GM19351 (cell line): ENCODE results near the gene ZNF385D.

ENCODE experiments used
- ATAC-seq: cut with Tn5 transposase; IDR thresholded peaks from one replicate; pipeline ENCODE4 v1.9.1; 2021; ENCODE audit warnings: mild to moderate bottlenecking, moderate library complexity; ENCODE audit not compliant: unreplicated experiment

The ZNF385D gene

GRCh38 chr3:21462141-21462540 lies 288.9 kb downstream of the ZNF385D start:
- ATAC-seq = no peak

GRCh38 chr3:21457084-21457483 lies 293.9 kb downstream of the ZNF385D start:
- no peak for ATAC-seq

GRCh38 chr3:21449738-21450137 lies 301.3 kb downstream of the ZNF385D start:
- ATAC-seq = no peak

DNA sequence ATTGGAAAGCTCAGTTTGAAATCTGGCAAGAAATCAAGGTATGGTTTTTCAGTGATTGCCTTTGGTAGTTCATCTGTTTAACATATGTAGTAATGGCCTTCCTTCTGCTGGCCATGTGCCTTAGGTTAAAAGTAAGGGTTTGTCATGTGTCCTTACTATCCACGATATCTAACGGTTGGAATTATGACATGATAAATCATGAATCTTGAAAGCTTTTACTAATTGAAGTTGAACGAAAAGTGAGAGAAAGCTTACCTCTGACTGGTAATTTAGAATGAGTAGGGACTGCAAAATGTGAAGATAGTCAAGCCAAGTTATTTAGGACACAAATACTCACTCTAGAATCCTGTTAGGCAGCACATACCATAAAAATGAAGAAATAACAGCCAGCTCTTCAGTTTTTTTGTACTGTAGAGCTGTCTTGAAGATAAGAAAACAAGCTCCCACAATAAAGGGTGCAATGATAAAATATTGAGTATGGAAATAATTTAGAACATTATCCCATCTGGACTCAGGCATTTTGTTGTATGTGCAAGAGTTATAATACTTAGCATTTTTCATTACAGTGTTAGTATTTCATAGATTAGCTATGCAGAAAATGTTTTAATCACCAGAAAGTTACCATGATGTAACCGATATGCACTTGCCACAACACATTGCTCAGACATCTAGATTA lies 303.4 kb downstream of the ZNF385D start:
- no peak for ATAC-seq

DNA sequence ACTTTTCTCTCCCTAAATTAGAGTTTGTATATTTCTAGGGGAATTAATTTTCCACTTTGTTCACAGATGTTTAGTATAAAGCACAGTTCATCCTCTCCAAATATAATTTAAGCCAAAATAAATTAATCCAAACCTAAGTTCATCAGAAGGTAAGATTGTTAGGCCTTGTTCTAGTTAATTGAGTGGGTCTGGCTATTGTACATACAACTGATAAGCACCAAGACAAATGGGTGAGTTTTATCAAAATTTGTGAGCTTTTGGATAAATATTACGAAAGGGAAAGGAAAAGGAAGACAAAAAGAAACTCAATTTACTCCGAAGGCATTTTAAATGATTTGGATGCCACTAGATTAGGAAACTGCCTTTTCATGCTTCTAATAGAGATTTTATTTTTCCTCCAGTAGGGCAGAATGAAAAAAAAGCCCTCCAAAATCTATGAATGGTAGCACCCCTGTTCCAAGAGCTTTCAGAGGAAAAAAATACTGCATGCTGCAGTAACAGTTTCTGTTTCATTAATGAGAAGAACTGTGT lies 304.0 kb downstream of the ZNF385D start:
- no peak for ATAC-seq

- ATAC-seq = peak; percentile 75
These were observed 305.0 kb downstream of the ZNF385D start for GRCh38 chr3:21446027-21446426.

DNA sequence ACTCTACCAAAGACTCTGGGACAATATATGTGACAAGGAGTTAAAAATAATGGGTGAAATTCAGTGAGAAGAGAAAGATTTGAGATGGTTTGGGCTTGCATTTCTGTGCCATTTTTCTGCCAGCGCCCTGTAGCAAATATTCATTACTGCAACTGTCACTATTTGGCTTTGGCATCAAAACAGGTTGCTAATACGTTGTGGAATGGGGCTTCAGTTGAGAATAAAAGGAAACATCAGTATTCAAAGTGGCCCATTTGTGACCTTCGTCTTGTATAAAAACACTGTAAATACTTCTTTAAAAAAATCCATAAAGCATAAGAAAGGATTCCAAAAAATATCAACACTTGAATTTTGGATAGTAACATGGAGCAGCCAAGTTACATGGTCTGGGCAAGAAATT lies 309.2 kb downstream of the ZNF385D start:
- no peak for ATAC-seq

GRCh38 chr3:21436835-21437234 lies 314.2 kb downstream of the ZNF385D start:
- no peak for ATAC-seq

DNA sequence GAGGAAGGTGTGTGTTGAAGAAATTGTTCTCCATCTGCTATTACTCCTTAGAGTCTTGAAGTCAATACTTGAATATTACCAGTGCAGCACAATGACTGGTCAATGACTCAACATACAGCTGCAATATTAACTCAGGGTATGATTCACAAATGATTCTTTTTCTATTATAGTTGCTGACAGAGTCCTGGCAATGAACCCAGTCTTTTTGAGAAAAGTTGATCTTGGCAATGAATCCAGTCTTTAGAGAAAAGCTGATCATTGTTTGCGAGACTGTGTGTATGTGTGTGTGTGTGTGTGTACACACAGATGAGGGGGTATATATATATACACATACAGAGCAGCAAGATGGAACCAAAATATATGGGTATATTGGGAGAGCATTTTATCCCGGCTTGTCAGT lies 315.1 kb downstream of the ZNF385D start:
- ATAC-seq = no peak

DNA sequence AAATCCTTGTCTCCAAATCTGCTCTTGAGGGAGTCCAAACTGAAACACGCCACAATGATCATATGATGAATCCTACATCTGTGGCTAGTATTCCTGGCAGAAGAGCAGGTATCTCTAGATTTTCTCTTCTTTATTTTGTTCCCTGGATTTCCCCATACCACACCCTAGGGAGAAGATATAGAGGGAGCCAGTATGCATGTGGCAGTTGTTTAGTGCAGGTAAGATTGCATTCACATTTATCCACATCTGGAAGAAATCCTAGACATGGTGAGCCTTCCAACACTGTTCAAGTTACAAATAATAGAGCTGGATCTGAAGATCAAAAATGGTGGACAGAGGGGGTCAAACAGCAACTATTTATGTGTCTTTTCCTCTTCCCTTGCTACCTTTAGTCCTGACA lies 316.7 kb downstream of the ZNF385D start:
- ATAC-seq = no peak

DNA sequence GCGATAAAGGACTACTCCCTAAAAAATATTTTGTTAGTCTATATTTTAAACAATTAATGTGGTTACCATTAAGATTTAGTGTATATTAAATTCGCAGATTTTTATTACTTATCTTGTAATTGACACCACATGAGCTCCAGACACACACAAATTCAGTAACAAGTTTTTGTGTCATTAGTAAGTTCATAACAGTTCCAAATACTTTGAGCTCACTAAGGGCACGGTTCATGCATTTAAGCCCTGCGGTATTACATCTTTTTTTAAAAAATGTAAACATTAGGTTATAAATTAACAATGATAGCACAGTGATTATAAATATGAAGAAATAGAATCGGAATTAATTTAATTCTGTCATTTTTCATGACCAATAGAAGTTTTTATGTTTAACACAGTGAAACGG lies 317.3 kb downstream of the ZNF385D start:
- no peak for ATAC-seq

DNA sequence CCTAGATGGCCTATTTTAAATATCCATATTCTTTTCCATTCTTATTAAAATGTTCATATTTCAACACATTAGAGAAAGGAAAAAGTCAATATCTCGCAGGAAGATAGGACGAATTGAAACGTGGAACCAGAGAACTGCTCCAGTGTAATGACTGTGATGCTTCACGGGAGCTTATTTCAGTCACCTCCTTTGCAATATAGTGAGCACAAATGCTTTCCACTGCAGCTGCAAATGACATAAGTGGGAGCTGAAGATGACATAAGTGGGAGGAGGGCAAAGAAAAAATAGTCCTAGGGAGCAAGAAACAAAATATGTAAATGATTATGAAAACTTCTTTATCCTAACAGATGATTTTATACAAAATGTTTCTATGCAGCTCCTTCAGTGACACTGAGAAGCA lies 324.1 kb downstream of the ZNF385D start:
- no peak for ATAC-seq

GRCh38 chr3:21425715-21426114 lies 325.3 kb downstream of the ZNF385D start:
- ATAC-seq = no peak

- ATAC-seq = no peak
These were observed 329.9 kb downstream of the ZNF385D start for GRCh38 chr3:21421096-21421495.

DNA sequence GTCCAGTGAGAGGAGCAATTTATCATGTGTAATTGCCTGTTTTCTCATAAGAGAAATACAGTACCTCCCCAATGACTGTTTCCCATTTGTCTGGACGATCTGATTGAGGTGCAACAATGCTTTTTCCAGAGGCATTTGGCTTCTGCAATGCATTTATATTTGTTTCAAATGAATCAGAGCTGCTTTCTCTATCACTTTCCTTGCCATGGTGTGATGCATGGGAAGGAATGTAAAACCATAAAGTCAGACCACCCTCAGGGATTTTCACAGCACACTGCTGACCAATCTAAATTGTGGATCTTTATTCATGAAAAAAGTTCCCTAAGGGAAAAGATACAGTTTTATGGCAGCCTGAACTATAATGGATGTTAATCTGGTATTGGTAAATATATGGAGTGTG lies 333.0 kb downstream of the ZNF385D start:
- ATAC-seq = no peak

DNA sequence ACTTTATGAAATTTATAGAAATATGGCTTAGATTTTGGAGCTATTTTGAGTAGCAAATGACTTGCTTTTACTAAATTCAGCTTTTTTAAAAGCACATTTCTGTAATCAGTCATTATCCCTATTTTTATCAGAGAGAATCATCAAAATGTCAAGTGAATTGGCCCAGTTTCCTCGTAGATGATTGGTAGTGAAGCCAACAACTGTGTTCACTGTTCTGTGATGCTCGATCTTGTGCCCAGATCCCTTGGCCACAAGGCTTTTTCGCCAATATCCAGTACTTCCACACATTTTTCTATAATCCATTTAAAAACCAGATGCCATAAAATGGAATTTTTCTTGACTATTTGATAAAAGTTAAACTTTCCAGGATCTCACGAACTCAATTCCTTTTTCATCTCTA lies 336.5 kb downstream of the ZNF385D start:
- ATAC-seq = no peak

GRCh38 chr3:21411058-21411457 lies 340.0 kb downstream of the ZNF385D start:
- no peak for ATAC-seq

- no peak for ATAC-seq
These were observed 341.6 kb downstream of the ZNF385D start for GRCh38 chr3:21409401-21409800.

DNA sequence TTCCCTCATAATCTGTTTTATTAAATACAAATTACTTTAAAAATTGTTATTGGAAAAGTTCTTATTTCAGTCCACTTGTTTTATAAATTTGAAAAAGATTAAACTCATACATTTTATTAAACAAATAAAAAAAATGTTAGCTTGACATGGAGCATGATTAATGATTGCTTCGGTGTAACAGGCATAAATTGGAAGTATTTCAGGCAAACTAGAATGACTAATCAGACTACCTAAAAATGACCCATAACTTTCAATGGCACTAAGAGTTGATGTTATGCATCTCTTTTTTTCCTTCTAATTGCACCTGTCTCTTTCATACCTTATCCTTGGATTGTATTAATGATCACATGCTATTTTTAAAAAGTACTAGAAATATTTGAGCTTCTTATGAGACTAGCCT lies 343.3 kb downstream of the ZNF385D start:
- no peak for ATAC-seq

DNA sequence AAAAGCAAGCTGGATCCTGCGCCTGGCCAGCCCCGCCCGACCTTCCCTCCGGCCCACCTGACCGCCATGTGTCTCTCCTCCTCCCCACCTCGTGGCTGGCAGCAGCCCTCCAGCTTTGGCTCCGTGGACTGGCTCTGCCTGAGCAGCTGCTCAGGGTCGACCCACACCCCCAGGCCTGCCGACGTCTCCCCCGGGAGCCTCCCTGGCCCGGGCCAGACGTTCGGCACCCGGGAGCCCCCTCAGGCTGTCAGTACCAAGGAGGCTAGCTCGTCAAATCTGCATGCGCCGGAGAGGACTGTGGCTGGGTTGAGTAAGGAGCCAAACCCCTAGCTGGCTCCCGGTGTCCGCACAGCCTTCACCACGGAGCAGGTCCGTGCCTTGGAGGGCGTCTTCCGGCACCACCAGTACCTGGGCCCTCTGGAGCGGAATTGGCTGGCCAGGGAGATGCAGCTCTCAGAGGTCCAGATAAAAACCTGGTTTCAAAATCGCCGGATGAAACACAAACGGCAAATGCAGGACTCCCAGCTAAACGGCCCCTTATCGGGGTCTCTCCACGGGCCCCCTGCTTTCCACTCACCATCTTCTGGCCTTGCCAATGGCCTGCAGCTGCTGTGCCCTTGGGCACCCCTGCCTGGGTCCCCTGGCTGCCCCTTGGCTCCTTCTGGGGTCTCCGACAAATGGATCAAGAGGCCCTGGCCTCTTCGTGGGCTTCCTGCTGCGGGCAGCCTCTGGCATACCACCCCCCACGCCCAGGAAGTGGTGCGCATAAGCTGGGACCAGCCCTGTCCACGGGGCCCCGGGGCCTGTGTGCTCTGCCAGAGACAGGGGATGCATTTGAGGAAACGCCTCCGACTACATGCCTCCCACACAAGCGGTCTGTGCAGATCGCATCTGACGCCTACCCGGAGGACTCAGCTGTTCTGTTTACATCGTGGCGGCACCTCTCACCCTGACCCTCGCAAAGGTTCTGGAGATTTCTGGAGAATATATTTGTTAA lies 345.0 kb downstream of the ZNF385D start:
- no peak for ATAC-seq

DNA sequence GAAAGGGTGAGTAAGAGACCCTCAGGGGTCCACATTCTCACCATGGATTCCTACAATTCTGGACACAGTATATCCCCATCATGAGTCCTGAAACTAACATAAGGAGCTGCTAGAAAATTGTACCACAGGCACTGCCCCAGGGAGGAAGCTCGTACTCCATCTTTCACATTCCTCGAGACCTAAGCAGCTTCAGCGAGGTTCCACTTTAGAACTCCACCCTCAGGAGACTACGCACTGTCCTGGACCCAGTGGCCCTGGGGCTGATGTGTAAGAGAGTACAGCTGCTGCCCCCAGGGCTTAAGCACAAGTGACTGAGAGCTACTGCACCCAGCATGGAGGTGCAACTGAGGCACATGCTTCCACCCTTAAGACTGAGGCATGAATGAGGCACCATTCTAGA lies 352.5 kb downstream of the ZNF385D start:
- no peak for ATAC-seq
